Upper lobe of left lung (tissue), 4 donors: Measurements from ENCODE around the gene PTPRD.

Experiments
- CTCF ChIP-seq, 6 experiments: fragments of 450-650 bp in 4 of 6; fragments of 200-600 bp in 2 of 6; sonication (generic) in 2 of 6; IDR thresholded peaks; one replicate each; pipeline ENCODE4 v1.5.1; 2016 to 2019; ENCODE audit warnings: antibody characterized with exemption in 6 of 6
- POLR2AphosphoS5 ChIP-seq, 2 donors: sonication (generic); formaldehyde crosslinking; IDR thresholded peaks; one replicate each; pipeline ENCODE4 v1.5.1; 2017; ENCODE audit warnings: antibody characterized with exemption in 2 of 2

- TF ChIP-seq CTCF (IDR thresholded peaks at IDR 0.05) (no peak), POLR2AphosphoS5 (IDR thresholded peaks at IDR 0.05) (no peak)
Measured at GRCh38 chr9:9215050-9215449, 1397.8 kb downstream of the PTPRD start.
